Suprapubic skin (tissue), 4 donors: ENCODE measurements around the gene LYST. TPM values are rescaled to one million over a fixed set of nuclear protein-coding genes. Genes with fewer than 3 reads are reported as not detected.

ENCODE experiments used
- DNase-seq, 2 donors: peaks; one replicate each; pipeline ENCODE4 v3.0.0-alpha.2; 2019; ENCODE audit warnings: low spot score in 2 of 2
- H3K27ac ChIP-seq: fragments of 200-600 bp; sonication (generic); one replicate; pipeline ENCODE4 v1.5.1; 2019
- H3K27me3 ChIP-seq: fragments of 200-600 bp; sonication (generic); one replicate; pipeline ENCODE4 v1.5.1; 2019
- H3K36me3 ChIP-seq: fragments of 200-600 bp; sonication (generic); one replicate; pipeline ENCODE4 v1.5.1; 2019
- H3K4me1 ChIP-seq: fragments of 200-600 bp; sonication (generic); one replicate; pipeline ENCODE4 v1.5.1; 2019
- H3K4me3 ChIP-seq: fragments of 200-600 bp; sonication (generic); one replicate; pipeline ENCODE4 v1.5.1; 2019; ENCODE audit warnings: mild to moderate bottlenecking
- H3K9me3 ChIP-seq: fragments of 200-600 bp; sonication (generic); one replicate; pipeline ENCODE4 v1.5.1; 2019
- EP300 ChIP-seq: sonication (generic); formaldehyde crosslinking; IDR thresholded peaks from one replicate; pipeline ENCODE4 v1.6.1; 2017; ENCODE audit warnings: antibody characterized with exemption
- POLR2A ChIP-seq, 2 donors: fragments of 450-650 bp; IDR thresholded peaks; one replicate each; pipeline ENCODE4 v1.6.1; 2017; ENCODE audit warnings: antibody characterized with exemption in 2 of 2, mild to moderate bottlenecking in 2 of 2, moderate library complexity in 2 of 2
- POLR2AphosphoS5 ChIP-seq, 3 donors: sonication (generic); formaldehyde crosslinking; IDR thresholded peaks; one replicate each; pipeline ENCODE4 v1.6.1; 2017; ENCODE audit warnings: antibody characterized with exemption in 3 of 3
- WGBS: methylation state at CpG from one replicate; pipeline ENCODE4 v1.1.5; 2018; 5-methylcytosine and 5-hydroxymethylcytosine counted together
- total RNA-seq, 4 donors: library from RNA; depleted of rRNA; stranded (reverse); fragments of >200 nt; gene quantifications; one replicate each; pipeline ENCODE4 v1.1.0, GENCODE V29; 2016
- TF ChIP-seq, protein P1 (sequence below), 2 donors: fragments of 200-600 bp in 1 of 2; fragments of 450-650 bp in 1 of 2; sonication (generic) in 1 of 2; IDR thresholded peaks; one replicate each; pipeline ENCODE4 v1.5.1; 2016 to 2019; ENCODE audit warnings: antibody characterized with exemption in 2 of 2, mild to moderate bottlenecking in 1 of 2, moderate library complexity in 1 of 2

The LYST gene
- total RNA-seq, 4 donors from 2014 or later = 40.1 to 118 (median 68.8) TPM

DNA sequence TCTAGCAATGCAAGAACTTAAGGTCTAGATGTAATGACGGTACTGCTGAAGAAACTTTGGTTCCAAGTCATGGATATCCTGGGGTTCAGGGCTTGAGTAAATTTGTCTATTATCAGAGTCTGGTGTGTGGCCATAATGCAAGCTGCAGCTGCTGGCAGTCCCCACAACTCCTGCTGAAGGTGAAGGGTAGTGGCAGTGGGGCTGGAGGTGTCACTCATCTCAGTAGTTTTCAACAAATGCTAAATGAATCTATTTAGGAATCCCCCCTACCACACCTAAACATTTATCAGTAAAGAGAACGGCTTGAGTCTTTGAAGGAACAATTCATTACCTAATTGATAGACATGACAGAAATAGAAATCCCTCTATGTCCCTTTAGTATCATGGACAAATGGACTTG lies 118.0 kb downstream of the LYST start:
- H3K4me1 ChIP-seq = no peaks in the 10 kb centered on the region
- no peak overlapping the region for H3K4me3 ChIP-seq
- TF ChIP-seq EP300 (no peak), POLR2AphosphoS5 (IDR thresholded peaks at IDR 0.05) (no peak), POLR2A (IDR thresholded peaks at IDR 0.05) (no peak)
- TF ChIP-seq, protein P1, sequence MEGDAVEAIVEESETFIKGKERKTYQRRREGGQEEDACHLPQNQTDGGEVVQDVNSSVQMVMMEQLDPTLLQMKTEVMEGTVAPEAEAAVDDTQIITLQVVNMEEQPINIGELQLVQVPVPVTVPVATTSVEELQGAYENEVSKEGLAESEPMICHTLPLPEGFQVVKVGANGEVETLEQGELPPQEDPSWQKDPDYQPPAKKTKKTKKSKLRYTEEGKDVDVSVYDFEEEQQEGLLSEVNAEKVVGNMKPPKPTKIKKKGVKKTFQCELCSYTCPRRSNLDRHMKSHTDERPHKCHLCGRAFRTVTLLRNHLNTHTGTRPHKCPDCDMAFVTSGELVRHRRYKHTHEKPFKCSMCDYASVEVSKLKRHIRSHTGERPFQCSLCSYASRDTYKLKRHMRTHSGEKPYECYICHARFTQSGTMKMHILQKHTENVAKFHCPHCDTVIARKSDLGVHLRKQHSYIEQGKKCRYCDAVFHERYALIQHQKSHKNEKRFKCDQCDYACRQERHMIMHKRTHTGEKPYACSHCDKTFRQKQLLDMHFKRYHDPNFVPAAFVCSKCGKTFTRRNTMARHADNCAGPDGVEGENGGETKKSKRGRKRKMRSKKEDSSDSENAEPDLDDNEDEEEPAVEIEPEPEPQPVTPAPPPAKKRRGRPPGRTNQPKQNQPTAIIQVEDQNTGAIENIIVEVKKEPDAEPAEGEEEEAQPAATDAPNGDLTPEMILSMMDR (IDR thresholded peaks at IDR 0.05) = no peak
- H3K36me3 ChIP-seq = peaks cover 77% of the 10 kb centered on the region
- H3K27ac ChIP-seq = no peak overlapping the region
- 87% methylated on average over 2 of the region's 2 CpGs for WGBS
- DNase-seq = no peak
- H3K9me3 ChIP-seq = no peaks in the 10 kb centered on the region
- no peaks in the 10 kb centered on the region for H3K27me3 ChIP-seq

DNA sequence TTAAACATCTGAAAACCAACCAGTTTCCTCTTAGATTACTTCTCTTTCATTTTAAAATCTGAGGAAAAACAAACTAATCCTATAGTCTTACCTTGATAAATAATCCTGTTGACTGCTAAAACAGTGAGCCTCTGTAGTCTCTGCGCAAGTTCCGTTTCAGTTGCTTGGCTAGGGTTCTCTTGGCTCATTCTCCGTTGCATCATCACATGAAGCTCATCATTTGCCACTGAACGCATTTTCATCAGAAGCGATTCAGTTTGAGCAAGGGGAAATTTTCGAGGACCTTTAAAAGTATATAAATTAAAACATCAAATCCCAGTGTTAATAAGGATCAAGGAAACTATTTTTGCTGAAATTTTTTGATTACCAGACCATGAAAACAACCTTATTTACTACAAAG lies 120.5 kb downstream of the LYST start:
- H3K4me3 ChIP-seq = no peak overlapping the region
- no peak overlapping the region for H3K27ac ChIP-seq
- no peaks in the 10 kb centered on the region for H3K9me3 ChIP-seq
- TF ChIP-seq EP300 = no peak
- no peak for TF ChIP-seq POLR2A (IDR thresholded peaks at IDR 0.05)
- TF ChIP-seq, protein P1 (IDR thresholded peaks at IDR 0.05) = no peak
- WGBS = 92% methylated on average over 6 of the region's 6 CpGs
- H3K4me1 ChIP-seq = no peaks in the 10 kb centered on the region
- H3K36me3 ChIP-seq = peaks cover 90% of the 10 kb centered on the region
- H3K27me3 ChIP-seq = no peaks in the 10 kb centered on the region
- no peak for DNase-seq

DNA sequence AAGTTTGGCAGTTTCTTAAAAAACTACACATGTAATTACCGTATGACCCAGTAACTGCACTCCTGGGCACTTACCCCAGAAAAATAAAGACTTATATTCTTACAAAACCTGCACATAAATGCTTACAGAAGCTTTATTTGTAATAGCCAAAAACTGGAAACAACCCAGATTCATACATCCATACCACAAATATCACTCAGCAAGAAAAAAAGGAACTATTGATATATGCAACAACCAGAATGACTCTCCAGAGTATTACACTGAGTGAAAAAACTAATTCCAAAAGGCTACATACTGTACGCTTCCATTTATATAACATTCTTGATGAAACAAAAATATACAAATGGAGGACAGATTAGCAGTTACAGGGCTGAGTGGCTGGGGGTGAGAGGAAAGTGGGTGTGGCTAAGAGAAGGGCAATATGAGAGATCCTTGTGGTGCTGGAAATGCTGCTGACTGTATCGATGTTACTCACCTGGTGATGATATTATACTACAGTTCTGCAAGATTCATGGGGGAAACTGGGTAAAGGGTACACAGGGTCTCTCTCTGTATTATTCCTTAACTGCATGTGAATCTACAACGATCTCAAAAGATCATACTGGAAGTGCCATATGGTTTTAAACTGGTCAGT lies 121.1 kb downstream of the LYST start:
- H3K4me3 ChIP-seq = no peak overlapping the region
- peaks cover 88% of the 10 kb centered on the region for H3K36me3 ChIP-seq
- 82% methylated on average over 4 of the region's 4 CpGs for WGBS
- H3K4me1 ChIP-seq = no peaks in the 10 kb centered on the region
- H3K27ac ChIP-seq = no peak overlapping the region
- no peak for TF ChIP-seq POLR2A (IDR thresholded peaks at IDR 0.05)
- TF ChIP-seq, protein P1 (IDR thresholded peaks at IDR 0.05) = no peak
- TF ChIP-seq POLR2AphosphoS5 (IDR thresholded peaks at IDR 0.05) = no peak
- no peak for TF ChIP-seq EP300
- no peaks in the 10 kb centered on the region for H3K27me3 ChIP-seq
- DNase-seq = no peak
- H3K9me3 ChIP-seq = no peaks in the 10 kb centered on the region

DNA sequence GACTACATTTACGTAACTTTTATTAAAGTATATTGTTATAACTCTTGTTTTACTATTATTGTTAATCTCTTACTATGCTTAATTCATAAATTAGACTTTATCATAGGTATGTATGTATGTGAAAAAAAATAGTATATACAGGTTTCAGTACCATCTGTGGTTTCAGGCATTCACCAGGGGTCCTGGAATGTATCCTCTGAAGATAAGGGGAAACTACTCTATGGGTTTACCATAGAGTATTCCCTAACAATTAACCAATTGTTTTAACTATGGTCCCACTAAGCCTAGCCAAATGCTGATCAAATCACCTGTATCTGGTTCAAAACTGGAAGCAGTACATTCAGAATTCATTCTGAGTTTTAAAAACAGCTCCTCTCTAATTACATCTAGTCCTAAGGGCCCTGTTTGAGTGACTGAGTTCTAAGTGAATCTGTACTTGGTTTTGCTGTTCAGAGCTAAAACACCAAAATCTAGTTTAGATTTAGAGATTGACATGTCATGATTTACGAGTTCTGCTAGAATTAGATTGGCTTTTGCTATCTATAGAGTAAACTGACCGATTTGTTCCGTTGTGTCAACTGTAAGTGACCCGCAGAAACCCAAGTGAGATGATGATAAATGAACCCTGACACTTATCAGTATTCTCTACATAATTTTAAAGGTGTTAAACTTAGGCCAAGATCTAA lies 123.6 kb downstream of the LYST start:
- H3K9me3 ChIP-seq = no peaks in the 10 kb centered on the region
- H3K27me3 ChIP-seq = no peaks in the 10 kb centered on the region
- no peaks in the 10 kb centered on the region for H3K4me1 ChIP-seq
- H3K27ac ChIP-seq = no peak overlapping the region
- 94% methylated on average over 5 of the region's 5 CpGs for WGBS
- no peak overlapping the region for H3K4me3 ChIP-seq
- TF ChIP-seq POLR2AphosphoS5 (IDR thresholded peaks at IDR 0.05) = no peak
- TF ChIP-seq EP300 = no peak
- TF ChIP-seq POLR2A (IDR thresholded peaks at IDR 0.05) = no peak
- TF ChIP-seq, protein P1 (IDR thresholded peaks at IDR 0.05) = no peak
- DNase-seq = no peak
- peaks cover 91% of the 10 kb centered on the region for H3K36me3 ChIP-seq

DNA sequence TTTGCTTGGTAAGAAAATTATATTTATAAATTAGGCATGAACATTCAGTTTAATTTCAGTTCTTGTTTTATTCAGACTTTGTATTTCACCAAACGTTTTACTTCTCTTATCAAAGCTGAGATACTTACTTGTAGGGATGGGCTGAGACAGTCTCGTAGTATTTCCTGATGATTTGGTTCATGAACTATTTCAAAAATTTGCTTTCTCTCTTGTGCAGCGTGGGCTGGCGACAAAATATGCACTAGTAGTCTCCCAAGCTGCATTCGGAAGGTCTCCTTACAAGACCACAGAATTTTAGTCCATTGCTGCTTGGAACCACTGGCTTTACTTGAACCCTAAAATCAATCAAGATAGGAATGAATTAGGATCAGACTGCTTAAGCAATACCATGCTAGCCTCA lies 125.4 kb downstream of the LYST start:
- DNase-seq = no peak
- no peak overlapping the region for H3K4me3 ChIP-seq
- H3K4me1 ChIP-seq = no peaks in the 10 kb centered on the region
- no peak for TF ChIP-seq POLR2AphosphoS5 (IDR thresholded peaks at IDR 0.05)
- TF ChIP-seq POLR2A (IDR thresholded peaks at IDR 0.05) = no peak
- TF ChIP-seq EP300 = no peak
- TF ChIP-seq, protein P1 (IDR thresholded peaks at IDR 0.05) = no peak
- no peak overlapping the region for H3K27ac ChIP-seq
- WGBS = 79% methylated on average over 5 of the region's 5 CpGs
- no peaks in the 10 kb centered on the region for H3K9me3 ChIP-seq
- no peaks in the 10 kb centered on the region for H3K27me3 ChIP-seq
- peaks cover 81% of the 10 kb centered on the region for H3K36me3 ChIP-seq
